ENCODE results near the gene DHDH.
"Not testable (repeated sequence)": the region's sequence is repeated elsewhere in the genome, so short reads cannot be mapped to it uniquely, and the experiment has no call there.

Gene DHDH

DNA sequence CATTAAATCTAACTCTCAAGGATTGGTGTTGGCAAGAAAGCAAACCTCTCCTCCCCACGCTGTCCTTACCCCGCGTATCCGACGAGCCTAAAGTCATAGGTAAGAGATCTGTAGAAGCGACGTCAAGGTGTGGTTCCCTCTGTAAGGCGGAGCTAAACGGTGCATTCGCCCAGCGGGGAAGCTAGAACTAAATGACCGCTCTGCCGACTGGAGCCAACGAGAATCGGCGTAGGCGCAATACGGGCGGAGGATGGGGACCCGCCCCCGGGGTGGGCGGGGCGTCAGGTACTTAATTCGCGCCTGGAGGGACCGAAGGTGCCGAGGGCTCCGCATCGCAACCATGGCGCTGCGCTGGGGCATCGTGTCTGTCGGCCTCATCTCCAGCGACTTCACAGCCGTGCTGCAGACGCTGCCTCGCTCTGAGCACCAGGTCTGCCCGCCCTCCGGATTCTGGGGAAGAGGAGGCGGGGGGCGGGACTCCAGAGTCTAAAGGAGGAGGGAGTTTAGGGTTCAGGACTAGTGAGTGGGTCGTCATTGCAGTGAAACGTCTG lies at the start of gene DHDH:
Gene DHDH (plus strand): TSS at position 318 of the 551 bp plus-strand sequence. CDS start 23 bp downstream, at position 341.
- Histone ChIP-seq H3K4me1 (ENCODE audit: control insufficient read depth, insufficient read depth, low read length) (peaks cover 7% of the 10 kb centered on the region), H3K4me3 (ENCODE audit: low read length in 2 of 2) (peak within 1 kb of the TSS; percentile 68 to 72), H3K9me3 (ENCODE audit: control insufficient read depth in 2 of 2, low read length in 2 of 2) (no peaks in the 10 kb centered on the region), H3K27ac (ENCODE audit: low read length) (no peak within 1 kb of the TSS), H3K27me3 (ENCODE audit: control insufficient read depth in 1 of 2, insufficient read depth in 2 of 2, low read length in 2 of 2) (peaks cover 3% of the 10 kb centered on the region in 2 donors), H3K9ac (ENCODE audit: low read length in 2 of 2) (peak within 1 kb of the TSS in 1 of 2 donors; percentile 60), H3K36me3 (ENCODE audit: control insufficient read depth in 2 of 2, insufficient read depth in 2 of 2, low read length in 2 of 2) (no peaks in the 10 kb centered on the region)

- Histone ChIP-seq H3K27me3 (ENCODE audit: control insufficient read depth in 1 of 2, insufficient read depth in 2 of 2, low read length in 2 of 2) (no peaks in the 10 kb centered on the region), H3K9ac (ENCODE audit: low read length in 2 of 2) (peak overlapping the region in 1 of 2 donors; percentile 21), H3K4me1 (ENCODE audit: control insufficient read depth, insufficient read depth, low read length) (no peaks in the 10 kb centered on the region), H3K4me3 (ENCODE audit: low read length in 2 of 2) (no peak overlapping the region), H3K9me3 (ENCODE audit: control insufficient read depth in 2 of 2, low read length in 2 of 2) (no peaks in the 10 kb centered on the region), H3K27ac (ENCODE audit: low read length) (no peak overlapping the region), H3K36me3 (ENCODE audit: control insufficient read depth in 2 of 2, insufficient read depth in 2 of 2, low read length in 2 of 2) (peaks cover 0 to 3% of the 10 kb centered on the region in 2 donors)
Measured at GRCh38 chr19:48883726-48884125, 49.8 kb upstream of the DHDH start.

DNA sequence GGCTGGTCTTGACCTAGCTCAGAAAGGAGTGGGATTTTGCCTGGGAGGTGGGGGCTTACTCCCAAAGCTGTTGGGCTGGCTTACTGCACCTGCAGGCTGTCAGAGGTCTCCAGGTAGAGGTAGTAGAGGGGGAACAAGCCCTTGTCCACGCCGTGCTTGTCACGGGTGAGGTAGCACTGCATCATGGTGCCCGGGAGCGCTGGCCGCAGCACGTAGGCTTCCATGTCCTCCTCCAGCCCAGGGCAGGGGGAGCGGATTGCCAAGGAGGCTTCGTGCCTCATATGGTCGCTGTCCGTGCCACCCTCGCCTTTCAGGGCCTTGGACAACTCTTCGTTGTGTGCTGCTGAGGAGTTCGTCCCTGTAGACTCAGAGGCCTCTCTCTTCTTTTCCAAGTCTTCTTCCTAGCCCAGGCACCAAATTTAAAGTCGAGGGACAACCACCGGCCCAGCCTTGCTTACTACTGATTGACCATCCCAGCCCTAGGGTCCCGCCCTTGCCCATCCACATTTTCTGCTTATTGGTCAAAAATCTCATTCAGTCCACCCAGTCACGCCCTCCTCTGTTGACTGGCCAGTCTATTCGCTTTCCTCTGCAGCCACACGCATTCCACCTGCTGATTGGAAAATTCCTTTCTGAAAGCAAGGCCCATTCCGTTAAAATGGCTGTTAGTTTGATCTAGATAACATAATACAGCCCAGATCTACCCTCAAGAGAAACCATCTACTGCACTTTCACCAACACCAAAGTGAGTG lies 45.5 kb upstream of the DHDH start:
- Histone ChIP-seq H3K36me3 (ENCODE audit: control insufficient read depth in 2 of 2, insufficient read depth in 2 of 2, low read length in 2 of 2) (no peaks in the 10 kb centered on the region), H3K4me3 (ENCODE audit: low read length in 2 of 2) (no peak overlapping the region), H3K9me3 (ENCODE audit: control insufficient read depth in 2 of 2, low read length in 2 of 2) (no peaks in the 10 kb centered on the region), H3K27me3 (ENCODE audit: control insufficient read depth in 1 of 2, insufficient read depth in 2 of 2, low read length in 2 of 2) (no peaks in the 10 kb centered on the region), H3K9ac (ENCODE audit: low read length in 2 of 2) (no peak overlapping the region), H3K27ac (ENCODE audit: low read length) (no peak overlapping the region), H3K4me1 (ENCODE audit: control insufficient read depth, insufficient read depth, low read length) (no peaks in the 10 kb centered on the region)

GRCh38 chr19:48889496-48889895 lies 44.0 kb upstream of the DHDH start:
- H3K36me3 ChIP-seq (ENCODE audit: control insufficient read depth in 2 of 2, insufficient read depth in 2 of 2, low read length in 2 of 2); H3K4me1 ChIP-seq (ENCODE audit: control insufficient read depth, insufficient read depth, low read length); H3K27me3 ChIP-seq (ENCODE audit: control insufficient read depth in 1 of 2, insufficient read depth in 2 of 2, low read length in 2 of 2); H3K27ac ChIP-seq (ENCODE audit: low read length); H3K9ac ChIP-seq (ENCODE audit: low read length in 2 of 2); H3K4me3 ChIP-seq (ENCODE audit: low read length in 2 of 2); H3K9me3 ChIP-seq (ENCODE audit: control insufficient read depth in 2 of 2, low read length in 2 of 2): not testable (repeated sequence)

GRCh38 chr19:48890551-48890950 lies 42.9 kb upstream of the DHDH start:
- H3K4me3 ChIP-seq (ENCODE audit: low read length in 2 of 2): no peak overlapping the region
- H3K27me3 ChIP-seq (ENCODE audit: control insufficient read depth in 1 of 2, insufficient read depth in 2 of 2, low read length in 2 of 2): no peaks in the 10 kb centered on the region
- H3K9ac ChIP-seq (ENCODE audit: low read length in 2 of 2): no peak overlapping the region
- H3K36me3 ChIP-seq (ENCODE audit: control insufficient read depth in 2 of 2, insufficient read depth in 2 of 2, low read length in 2 of 2): no peaks in the 10 kb centered on the region
- H3K9me3 ChIP-seq (ENCODE audit: control insufficient read depth in 2 of 2, low read length in 2 of 2): no peaks in the 10 kb centered on the region
- no peak overlapping the region for H3K27ac ChIP-seq (ENCODE audit: low read length)
- no peaks in the 10 kb centered on the region for H3K4me1 ChIP-seq (ENCODE audit: control insufficient read depth, insufficient read depth, low read length)

DNA sequence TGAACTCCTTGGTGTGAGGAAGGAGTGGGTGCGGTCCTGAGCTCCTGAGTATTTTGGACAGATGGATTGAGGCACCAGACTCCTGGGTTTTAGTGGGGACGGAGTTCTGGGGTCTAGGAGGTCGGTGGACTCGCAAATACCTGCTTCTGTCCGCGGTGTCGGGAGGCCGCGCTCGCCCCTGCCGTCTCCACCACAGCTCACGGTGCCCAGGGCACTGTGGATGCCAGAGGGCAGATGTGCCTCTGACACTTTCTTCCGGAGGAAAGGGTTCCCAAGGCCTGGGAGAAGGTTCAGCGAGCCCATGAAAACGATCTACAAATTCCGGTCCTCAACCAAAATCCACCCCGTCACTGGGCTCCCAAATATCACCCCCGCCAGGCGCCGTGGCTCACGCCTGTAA lies 38.3 kb upstream of the DHDH start:
- Histone ChIP-seq H3K27me3 (ENCODE audit: control insufficient read depth in 1 of 2, insufficient read depth in 2 of 2, low read length in 2 of 2) (no peaks in the 10 kb centered on the region), H3K9me3 (ENCODE audit: control insufficient read depth in 2 of 2, low read length in 2 of 2) (no peaks in the 10 kb centered on the region), H3K36me3 (ENCODE audit: control insufficient read depth in 2 of 2, insufficient read depth in 2 of 2, low read length in 2 of 2) (no peaks in the 10 kb centered on the region), H3K9ac (ENCODE audit: low read length in 2 of 2) (no peak overlapping the region), H3K4me1 (ENCODE audit: control insufficient read depth, insufficient read depth, low read length) (peaks cover 8% of the 10 kb centered on the region), H3K27ac (ENCODE audit: low read length) (no peak overlapping the region), H3K4me3 (ENCODE audit: low read length in 2 of 2) (no peak overlapping the region)

- Histone ChIP-seq H3K4me1 (ENCODE audit: control insufficient read depth, insufficient read depth, low read length) (peaks cover 15% of the 10 kb centered on the region), H3K4me3 (ENCODE audit: low read length in 2 of 2) (peak overlapping the region; percentile 21 to 71), H3K27me3 (ENCODE audit: control insufficient read depth in 1 of 2, insufficient read depth in 2 of 2, low read length in 2 of 2) (no peaks in the 10 kb centered on the region), H3K9me3 (ENCODE audit: control insufficient read depth in 2 of 2, low read length in 2 of 2) (no peaks in the 10 kb centered on the region), H3K27ac (ENCODE audit: low read length) (peak overlapping the region; percentile 83), H3K9ac (ENCODE audit: low read length in 2 of 2) (peak overlapping the region; percentile 55 to 75), H3K36me3 (ENCODE audit: control insufficient read depth in 2 of 2, insufficient read depth in 2 of 2, low read length in 2 of 2) (no peaks in the 10 kb centered on the region)
Measured at GRCh38 chr19:48896191-48896720, 37.2 kb upstream of the DHDH start.

GRCh38 chr19:48897181-48897580 lies 36.3 kb upstream of the DHDH start:
- Histone ChIP-seq H3K9ac (ENCODE audit: low read length in 2 of 2) (no peak overlapping the region), H3K4me1 (ENCODE audit: control insufficient read depth, insufficient read depth, low read length) (peaks cover 20% of the 10 kb centered on the region), H3K4me3 (ENCODE audit: low read length in 2 of 2) (no peak overlapping the region), H3K36me3 (ENCODE audit: control insufficient read depth in 2 of 2, insufficient read depth in 2 of 2, low read length in 2 of 2) (peaks cover 0 to 3% of the 10 kb centered on the region in 2 donors), H3K27ac (ENCODE audit: low read length) (peak overlapping the region; percentile 83), H3K9me3 (ENCODE audit: control insufficient read depth in 2 of 2, low read length in 2 of 2) (no peaks in the 10 kb centered on the region), H3K27me3 (ENCODE audit: control insufficient read depth in 1 of 2, insufficient read depth in 2 of 2, low read length in 2 of 2) (no peaks in the 10 kb centered on the region)

GRCh38 chr19:48899386-48899749 lies 34.1 kb upstream of the DHDH start:
- H3K27ac ChIP-seq (ENCODE audit: low read length): peak overlapping the region; percentile 77
- H3K4me3 ChIP-seq (ENCODE audit: low read length in 2 of 2): peak overlapping the region in 1 of 2 donors; percentile 98
- H3K9ac ChIP-seq (ENCODE audit: low read length in 2 of 2): peak overlapping the region in 1 of 2 donors; percentile 58
- not testable (repeated sequence) for H3K36me3 ChIP-seq (ENCODE audit: control insufficient read depth in 2 of 2, insufficient read depth in 2 of 2, low read length in 2 of 2); H3K9me3 ChIP-seq (ENCODE audit: control insufficient read depth in 2 of 2, low read length in 2 of 2); H3K27me3 ChIP-seq (ENCODE audit: control insufficient read depth in 1 of 2, insufficient read depth in 2 of 2, low read length in 2 of 2)
- H3K4me1 ChIP-seq (ENCODE audit: control insufficient read depth, insufficient read depth, low read length): peaks cover 23% of the 10 kb centered on the region

- peak within 1 kb of the TSS; percentile 95 to 98 for H3K4me3 ChIP-seq (ENCODE audit: low read length in 2 of 2)
- H3K36me3 ChIP-seq (ENCODE audit: control insufficient read depth in 2 of 2, insufficient read depth in 2 of 2, low read length in 2 of 2): peaks cover 4 to 7% of the 10 kb centered on the region in 2 donors
- H3K27ac ChIP-seq (ENCODE audit: low read length): peak within 1 kb of the TSS; percentile 77
- H3K27me3 ChIP-seq (ENCODE audit: control insufficient read depth in 1 of 2, insufficient read depth in 2 of 2, low read length in 2 of 2): no peaks in the 10 kb centered on the region
- H3K4me1 ChIP-seq (ENCODE audit: control insufficient read depth, insufficient read depth, low read length): peaks cover 23% of the 10 kb centered on the region
- H3K9ac ChIP-seq (ENCODE audit: low read length in 2 of 2): peak within 1 kb of the TSS; percentile 92 to 95
- H3K9me3 ChIP-seq (ENCODE audit: control insufficient read depth in 2 of 2, low read length in 2 of 2): no peaks in the 10 kb centered on the region
Measured at GRCh38 chr19:48899781-48900476, 33.6 kb upstream of the DHDH start, which contains the start of gene NUCB1. NUCB1 (plus strand) TSS chr19:48900312; CDS start chr19:48900797, 485 bp downstream.
